Ammon's horn (tissue), 1 donor: ENCODE measurements around the gene TPRA1.
"Not testable (repeated sequence)": the region's sequence is repeated elsewhere in the genome, so short reads cannot be mapped to it uniquely, and the experiment has no call there.

Source experiments
- DNase-seq: peaks from one replicate; pipeline ENCODE4 v3.0.0-alpha.2; 2016; ENCODE audit warnings: low spot score

The TPRA1 gene

GRCh38 chr3:127616836-127617605 is 26.5 kb upstream of the TPRA1 start:
- no peak for DNase-seq

DNA sequence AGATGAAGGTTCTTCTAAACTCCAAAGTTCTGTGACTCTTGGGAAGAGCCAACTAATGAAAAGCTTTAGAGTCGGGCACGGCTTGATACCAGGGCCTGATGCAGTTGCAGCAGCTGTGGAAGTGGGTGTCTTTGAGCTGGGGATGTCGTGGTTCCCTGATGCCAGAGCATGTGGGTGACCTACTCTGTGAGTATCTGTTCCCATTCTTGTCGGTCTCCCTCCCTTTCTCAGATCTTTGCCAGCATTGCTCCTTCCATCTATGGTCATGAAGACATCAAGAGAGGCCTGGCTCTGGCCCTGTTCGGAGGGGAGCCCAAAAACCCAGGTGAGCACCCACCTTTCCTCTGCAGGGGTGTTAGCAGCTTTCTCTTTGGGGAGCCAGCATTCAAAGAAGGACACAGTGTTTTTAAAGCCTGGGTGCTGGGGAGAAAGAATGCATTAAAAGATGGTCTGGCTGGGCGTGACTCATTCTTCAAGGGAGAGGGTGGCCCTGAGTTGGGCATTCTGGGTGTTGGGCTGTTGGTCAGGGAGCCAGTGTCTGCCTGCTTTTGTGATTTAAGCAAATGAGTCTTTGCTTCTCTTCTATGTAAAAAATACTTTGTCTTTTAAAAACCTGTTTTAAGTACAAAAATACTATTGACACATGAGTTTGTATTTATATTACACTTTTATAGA is 25.2 kb upstream of the TPRA1 start:
- DNase-seq, result no peak

- no peak for DNase-seq
Measured at GRCh38 chr3:127614928-127615589, 24.5 kb upstream of the TPRA1 start.

DNA sequence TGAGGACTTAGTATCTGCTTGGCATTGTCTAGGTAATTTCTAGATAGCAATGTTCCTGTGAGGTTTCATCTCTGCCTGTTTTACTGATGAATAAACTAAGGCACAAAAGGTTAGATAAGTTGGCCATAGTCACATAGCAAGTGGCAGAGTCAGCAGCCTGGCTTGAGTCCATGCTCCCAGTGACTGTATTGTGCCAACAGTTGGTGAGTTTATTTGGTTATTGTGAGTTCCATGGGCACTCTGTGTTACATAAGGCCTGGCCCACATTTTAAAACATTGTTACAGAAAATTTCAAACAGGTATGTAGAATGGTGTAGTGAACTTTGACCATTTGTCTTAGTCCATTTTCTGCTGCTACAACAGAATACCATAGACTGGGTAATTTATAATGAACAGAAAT is 22.9 kb upstream of the TPRA1 start:
- no peak for DNase-seq

- no peak for DNase-seq
Measured at GRCh38 chr3:127612966-127613365, 22.4 kb upstream of the TPRA1 start.

- no peak for DNase-seq
Measured at GRCh38 chr3:127611251-127611650, 20.7 kb upstream of the TPRA1 start.

GRCh38 chr3:127610105-127610504 is 19.6 kb upstream of the TPRA1 start:
- no peak for DNase-seq

DNA sequence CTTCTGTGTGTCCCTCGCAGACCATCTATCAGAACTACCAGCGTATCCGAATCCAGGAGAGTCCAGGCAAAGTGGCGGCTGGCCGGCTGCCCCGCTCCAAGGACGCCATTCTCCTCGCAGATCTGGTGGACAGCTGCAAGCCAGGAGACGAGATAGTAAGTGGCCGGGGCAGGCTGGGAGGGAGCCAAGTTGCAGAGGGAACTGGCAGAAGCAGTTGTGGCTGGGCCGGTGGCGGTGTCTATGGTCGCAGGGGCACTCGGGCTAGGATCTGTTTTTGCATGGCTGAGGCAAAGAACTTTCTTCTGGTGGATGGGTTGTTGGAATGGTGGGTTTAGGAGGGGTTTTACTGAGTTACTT is 17.8 kb upstream of the TPRA1 start:
- DNase-seq, result no peak

DNA sequence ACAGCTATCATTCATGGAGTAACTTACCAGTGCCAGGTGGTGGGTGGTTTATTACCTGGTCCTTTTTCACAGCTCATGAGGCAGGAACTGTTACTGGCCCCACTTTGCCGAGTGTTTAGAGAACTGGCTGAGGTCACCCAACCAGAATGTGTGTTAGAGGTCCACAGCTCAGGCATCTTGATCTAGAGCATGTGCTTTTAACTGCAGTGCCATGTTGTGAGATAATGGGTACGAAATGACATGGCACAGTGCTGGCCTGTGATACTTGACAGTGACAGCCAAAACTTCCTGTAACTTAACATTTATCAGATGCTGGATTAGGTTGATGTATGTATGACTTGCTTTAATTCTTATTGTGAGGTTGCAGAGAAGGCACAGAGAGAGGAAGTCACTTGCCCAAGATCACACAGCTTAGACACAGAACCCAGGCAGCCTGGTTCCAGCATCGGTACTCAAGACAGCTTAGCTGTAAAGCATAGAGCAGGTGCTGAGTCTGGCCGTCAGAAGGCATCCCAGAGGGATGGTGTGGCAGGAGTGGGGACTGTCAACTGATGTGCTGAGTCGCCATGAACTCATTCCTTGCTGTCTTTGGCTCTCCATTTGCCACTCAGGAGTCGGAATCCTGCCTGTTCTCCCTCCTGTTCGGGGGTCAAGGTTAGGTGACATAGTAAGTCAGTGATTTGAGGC is 17.3 kb upstream of the TPRA1 start:
- DNase-seq, result no peak

DNA sequence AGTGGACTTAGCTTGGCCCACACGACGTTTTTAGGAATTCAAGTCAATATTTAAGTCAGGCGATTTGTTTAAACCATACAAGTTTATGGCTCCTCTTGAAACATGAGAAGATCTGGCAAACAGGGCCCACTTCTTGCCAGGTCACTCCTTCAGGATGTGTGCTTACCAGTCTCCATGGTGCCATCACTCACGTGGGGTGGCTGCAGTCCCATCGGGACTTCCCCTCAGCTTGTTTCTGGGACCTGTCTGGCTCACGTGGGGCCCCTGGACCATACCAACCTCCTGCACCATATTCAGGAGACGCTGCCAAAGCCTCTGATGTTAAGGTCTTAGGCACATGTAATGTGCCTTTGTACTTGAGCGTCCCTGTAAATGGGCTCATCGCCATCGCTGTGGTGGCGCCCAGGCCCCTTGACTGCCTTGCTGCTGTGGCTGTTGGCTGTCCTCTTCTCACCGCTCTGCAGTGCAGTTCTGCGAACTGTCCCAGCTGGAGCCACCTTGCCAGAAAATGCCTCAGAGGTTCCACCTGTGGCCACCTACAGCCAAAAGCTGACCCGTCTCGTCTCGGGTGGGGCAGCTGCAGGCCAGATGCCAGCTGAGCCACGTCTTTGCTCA is 16.6 kb upstream of the TPRA1 start:
- DNase-seq, result no peak

GRCh38 chr3:127606086-127606805 is 15.7 kb upstream of the TPRA1 start:
- DNase-seq, result no peak

- DNase-seq, result not testable (repeated sequence)
Measured at GRCh38 chr3:127605547-127605946, 15.0 kb upstream of the TPRA1 start.

DNA sequence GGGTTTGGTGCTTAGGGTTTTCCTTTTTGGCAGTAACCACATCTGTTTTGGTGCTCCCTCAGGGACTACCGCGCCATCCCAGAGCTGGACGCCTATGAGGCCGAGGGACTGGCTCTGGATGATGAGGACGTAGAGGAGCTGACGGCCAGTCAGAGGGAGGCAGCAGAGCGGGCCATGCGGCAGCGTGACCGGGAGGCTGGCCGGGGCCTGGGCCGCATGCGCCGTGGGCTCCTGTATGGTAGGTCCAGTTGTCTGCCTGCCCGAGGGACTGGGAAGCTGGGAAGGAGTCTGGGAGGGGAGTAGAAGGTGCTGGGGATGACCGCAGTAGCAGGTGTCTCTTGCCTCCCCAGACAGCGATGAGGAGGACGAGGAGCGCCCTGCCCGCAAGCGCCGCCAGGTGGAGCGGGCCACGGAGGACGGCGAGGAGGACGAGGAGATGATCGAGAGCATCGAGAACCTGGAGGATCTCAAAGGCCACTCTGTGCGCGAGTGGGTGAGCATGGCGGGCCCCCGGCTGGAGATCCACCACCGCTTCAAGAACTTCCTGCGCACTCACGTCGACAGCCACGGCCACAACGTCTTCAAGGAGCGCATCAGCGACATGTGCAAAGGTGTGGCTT is 14.1 kb upstream of the TPRA1 start:
- no peak for DNase-seq

- no peak for DNase-seq
Measured at GRCh38 chr3:127604035-127604434, 13.5 kb upstream of the TPRA1 start.

- DNase-seq, result no peak
Measured at GRCh38 chr3:127600749-127601456, 10.4 kb upstream of the TPRA1 start.

GRCh38 chr3:127598841-127599570 is 8.5 kb upstream of the TPRA1 start:
- DNase-seq, result no peak

GRCh38 chr3:127597020-127597771 is 6.7 kb upstream of the TPRA1 start:
- no peak for DNase-seq

GRCh38 chr3:127595303-127595702 is 4.8 kb upstream of the TPRA1 start:
- no peak for DNase-seq

DNA sequence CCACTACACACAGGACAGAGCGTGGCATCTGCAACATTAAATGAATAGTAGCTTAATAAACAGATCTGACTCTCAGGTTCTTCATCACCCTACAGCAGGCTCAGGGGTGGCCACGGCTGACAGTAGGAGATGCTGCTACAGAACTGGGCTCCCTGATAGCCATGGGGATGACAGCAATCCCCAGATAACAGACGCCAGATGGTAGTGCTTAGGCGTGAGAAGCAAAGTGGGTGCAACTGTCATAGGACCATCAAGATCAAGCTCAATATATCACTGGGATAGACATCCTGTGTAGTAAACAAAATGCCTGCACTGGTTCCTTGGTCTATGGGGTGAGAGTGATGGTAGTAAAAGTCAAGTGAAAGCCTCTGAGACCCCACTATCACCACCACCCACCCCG is 2.6 kb upstream of the TPRA1 start:
- DNase-seq, result no peak
